ENCODE results near the gene DGKQ. TPM values are rescaled to one million over a fixed set of nuclear protein-coding genes. Genes with fewer than 3 reads are reported as not detected.

Gene DGKQ, protein sequence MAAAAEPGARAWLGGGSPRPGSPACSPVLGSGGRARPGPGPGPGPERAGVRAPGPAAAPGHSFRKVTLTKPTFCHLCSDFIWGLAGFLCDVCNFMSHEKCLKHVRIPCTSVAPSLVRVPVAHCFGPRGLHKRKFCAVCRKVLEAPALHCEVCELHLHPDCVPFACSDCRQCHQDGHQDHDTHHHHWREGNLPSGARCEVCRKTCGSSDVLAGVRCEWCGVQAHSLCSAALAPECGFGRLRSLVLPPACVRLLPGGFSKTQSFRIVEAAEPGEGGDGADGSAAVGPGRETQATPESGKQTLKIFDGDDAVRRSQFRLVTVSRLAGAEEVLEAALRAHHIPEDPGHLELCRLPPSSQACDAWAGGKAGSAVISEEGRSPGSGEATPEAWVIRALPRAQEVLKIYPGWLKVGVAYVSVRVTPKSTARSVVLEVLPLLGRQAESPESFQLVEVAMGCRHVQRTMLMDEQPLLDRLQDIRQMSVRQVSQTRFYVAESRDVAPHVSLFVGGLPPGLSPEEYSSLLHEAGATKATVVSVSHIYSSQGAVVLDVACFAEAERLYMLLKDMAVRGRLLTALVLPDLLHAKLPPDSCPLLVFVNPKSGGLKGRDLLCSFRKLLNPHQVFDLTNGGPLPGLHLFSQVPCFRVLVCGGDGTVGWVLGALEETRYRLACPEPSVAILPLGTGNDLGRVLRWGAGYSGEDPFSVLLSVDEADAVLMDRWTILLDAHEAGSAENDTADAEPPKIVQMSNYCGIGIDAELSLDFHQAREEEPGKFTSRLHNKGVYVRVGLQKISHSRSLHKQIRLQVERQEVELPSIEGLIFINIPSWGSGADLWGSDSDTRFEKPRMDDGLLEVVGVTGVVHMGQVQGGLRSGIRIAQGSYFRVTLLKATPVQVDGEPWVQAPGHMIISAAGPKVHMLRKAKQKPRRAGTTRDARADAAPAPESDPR
- total RNA-seq (2014; rRNA removed; shearing (Covaris generic)), result 18.6 and 22.4 TPM in 2 replicates
- polyA plus RNA-seq (2016; fragmentation: Nextera tagmentation; extraction: Ambion mirVana), result 3.4 and 4.0 TPM in 2 replicates
- long read RNA-seq, partial matches to known transcripts, result 1 of 1 reads
- long read RNA-seq, other reads (novel, unspliced or antisense), result 0 of 1 reads

DNA sequence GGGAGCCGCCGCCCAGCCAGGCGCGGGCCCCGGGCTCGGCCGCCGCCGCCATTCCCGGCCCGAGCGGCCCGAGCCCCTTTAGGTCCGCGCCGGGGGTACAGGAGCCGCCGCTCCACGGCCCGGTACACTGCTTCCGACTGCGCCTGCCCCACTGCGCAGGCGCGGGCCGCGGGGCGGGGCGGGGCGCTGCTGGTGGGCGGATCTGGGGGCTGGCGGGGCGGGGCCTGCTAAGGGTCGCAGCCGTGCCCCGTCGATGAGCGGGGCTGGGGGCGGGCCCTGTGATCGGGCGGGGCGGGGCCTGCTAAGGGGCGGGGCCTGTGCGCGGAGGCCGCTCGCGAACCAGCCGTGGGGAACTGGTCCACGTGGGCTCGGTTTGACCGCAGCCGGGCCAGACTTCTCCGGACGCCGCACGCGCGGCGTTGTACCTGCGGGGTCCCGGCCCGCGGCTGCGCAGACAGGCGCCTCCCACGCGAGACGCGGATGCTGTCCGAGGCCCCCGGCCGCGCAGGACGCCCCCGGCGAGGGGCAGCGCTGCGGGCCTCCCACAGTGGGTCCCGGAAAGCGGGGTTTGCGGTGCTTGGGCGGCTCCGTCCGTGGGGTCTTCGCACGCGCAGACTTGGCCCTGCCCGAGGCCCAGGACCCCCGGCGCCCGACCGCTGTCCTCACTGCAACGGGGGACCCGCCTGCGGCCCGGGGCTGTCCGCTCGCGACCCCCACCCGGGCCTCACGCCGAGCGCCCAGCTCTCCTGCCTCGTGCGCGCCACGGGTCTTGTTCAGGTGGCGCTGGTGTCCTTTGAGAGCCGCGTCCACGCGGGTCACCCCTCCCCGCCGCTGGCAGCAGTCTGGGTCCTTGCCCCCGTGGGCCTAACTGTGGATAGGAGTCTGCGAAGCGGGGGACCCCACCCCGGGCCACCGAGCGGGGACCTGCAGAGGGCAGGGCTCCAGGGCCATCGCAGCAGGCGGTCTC, at the start of gene DGKQ:
Gene DGKQ, minus strand, starts transcription at position 139 of the 967 bp plus-strand sequence. Its CDS starts 87 bp downstream, at position 52.
- peak within 1 kb of the TSS; percentile 54; the same call in 2 of the 3 replicates for H3K4me3 Mint-ChIP-seq
- H3K9me3 Mint-ChIP-seq, result peaks cover 16% of the 10 kb centered on the region; the same call in 1 of the 3 replicates
- no peaks in the 10 kb centered on the region for H3K4me1 Mint-ChIP-seq
- Histone ChIP-seq H4K20me1 (replicated peaks; ENCODE audit: insufficient read depth) (no peaks in the 10 kb centered on the region), H3K27me3 (ENCODE audit: insufficient read depth) (peaks cover 10% of the 10 kb centered on the region; the same call in 1 of the 2 replicates), H3K4me2 (peak within 1 kb of the TSS; percentile 83), H3K79me2 (replicated peaks; ENCODE audit: insufficient read depth) (no peaks in the 10 kb centered on the region), H3F3A (replicated peaks; ENCODE audit: low read depth) (peaks cover 4% of the 10 kb centered on the region; the same call in 1 of the 2 replicates), H3K4me3 (peak within 1 kb of the TSS; percentile 87), H3K27ac (ENCODE audit: low read depth) (no peak within 1 kb of the TSS), H3K4me1 (ENCODE audit: insufficient read depth) (no peaks in the 10 kb centered on the region), H3K9me2 (ENCODE audit: insufficient read depth) (no peaks in the 10 kb centered on the region), H3K36me3 (ENCODE audit: insufficient read depth) (no peaks in the 10 kb centered on the region), H2AFZ (peak within 1 kb of the TSS; percentile 84; the same call in 1 of the 2 replicates)
- no peak for TF ChIP-seq EZH2phosphoT487 (IDR thresholded peaks at IDR 0.05; ENCODE audit: unreplicated experiment)
- TF ChIP-seq POLR2AphosphoS5 (IDR thresholded peaks at IDR 0.05; ENCODE audit: low read depth), result peak; percentile 40; the same call in 1 of the 2 replicates
- DNase-seq (ENCODE audit: low spot score) (peak; percentile 74), ATAC-seq (peak; percentile 57)
- H3K27me3 Mint-ChIP-seq (ENCODE audit: insufficient read depth, low read depth, poor library complexity), result peaks cover 24% of the 10 kb centered on the region
- no peak within 1 kb of the TSS for H3K27ac Mint-ChIP-seq
- H3K36me3 Mint-ChIP-seq (ENCODE audit: low read depth), result no peaks in the 10 kb centered on the region

DNA sequence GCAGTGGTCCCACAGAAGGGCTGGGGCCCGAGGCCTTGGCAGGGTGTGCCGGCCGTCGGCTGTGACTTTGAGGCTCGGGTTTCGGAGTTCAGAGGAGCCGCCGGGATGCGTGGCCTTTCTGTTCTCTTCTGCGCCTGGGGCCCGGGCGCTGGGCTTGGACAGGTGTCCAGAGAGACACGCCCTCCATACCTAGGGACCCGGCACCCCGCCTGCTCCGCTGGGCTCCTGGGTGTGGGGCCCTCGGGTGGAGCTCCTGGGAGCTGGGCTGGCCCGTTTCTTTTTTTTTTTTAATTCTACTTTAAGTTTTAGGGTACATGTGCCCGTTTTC, 49.3 kb upstream of the DGKQ start:
- ATAC-seq (no peak; the same call in 2 of the 3 replicates), DNase-seq (ENCODE audit: low spot score) (no peak)
- no peak overlapping the region for H2AFZ ChIP-seq
- H3K4me1 ChIP-seq (ENCODE audit: insufficient read depth), result no peaks in the 10 kb centered on the region
- no peak overlapping the region for H3K4me3 ChIP-seq
- peaks cover 4% of the 10 kb centered on the region; the same call in 2 of the 3 replicates for H3K4me1 Mint-ChIP-seq
- peaks cover 6% of the 10 kb centered on the region for H3K27me3 Mint-ChIP-seq (ENCODE audit: insufficient read depth, low read depth, poor library complexity)
- H3K4me2 ChIP-seq, result no peak overlapping the region
- no peak overlapping the region for H3K4me3 Mint-ChIP-seq
- H3K27me3 ChIP-seq (ENCODE audit: insufficient read depth), result no peaks in the 10 kb centered on the region
- TF ChIP-seq CREB1 (CRISPR knock-in tag; IDR thresholded peaks at IDR 0.05; ENCODE audit: low read depth), result no peak
- TF ChIP-seq POLR2AphosphoS5 (IDR thresholded peaks at IDR 0.05; ENCODE audit: low read depth), result no peak
- TF ChIP-seq ZNF331 (CRISPR knock-in tag; IDR thresholded peaks at IDR 0.05; ENCODE audit: low read depth), result no peak
- no peak for TF ChIP-seq JUNB (IDR thresholded peaks at IDR 0.05; ENCODE audit: unreplicated experiment)
- no peak overlapping the region for H3K27ac Mint-ChIP-seq
- peaks cover 13% of the 10 kb centered on the region for H3K36me3 Mint-ChIP-seq (ENCODE audit: low read depth)
- no peaks in the 10 kb centered on the region; the same call in 1 of the 2 replicates for H3K36me3 ChIP-seq (ENCODE audit: insufficient read depth)
- no peak overlapping the region for H3K27ac ChIP-seq (ENCODE audit: low read depth)
- H3K9me2 ChIP-seq (ENCODE audit: insufficient read depth), result no peaks in the 10 kb centered on the region
- no peaks in the 10 kb centered on the region; the same call in 1 of the 2 replicates for H4K20me1 ChIP-seq (replicated peaks; ENCODE audit: insufficient read depth)
- no peaks in the 10 kb centered on the region for H3F3A ChIP-seq (replicated peaks; ENCODE audit: low read depth)
- H3K9me3 Mint-ChIP-seq, result no peaks in the 10 kb centered on the region; the same call in 2 of the 3 replicates
- no peaks in the 10 kb centered on the region for H3K79me2 ChIP-seq (replicated peaks; ENCODE audit: insufficient read depth)

Data from GM23338 (cell line).